HCEC 1CT (cell line): Measurements from ENCODE around the gene CEL.
A peak's percentile ranks its signal among the peaks of the same experiment; 100 is the strongest.
"Not testable (repeated sequence)": the region's sequence is repeated elsewhere in the genome, so short reads cannot be mapped to it uniquely, and the experiment has no call there.

Experiments
- DNase-seq: peaks from one replicate; pipeline ENCODE4 v3.0.0-alpha.2; 2017

The CEL gene

GRCh38 chr9:133061764-133062145, at the start of gene CEL:
CEL (plus strand) TSS chr9:133061981; CDS start chr9:133062003, 22 bp downstream.
- DNase-seq = not testable (repeated sequence)

- no peak for DNase-seq
Observed at GRCh38 chr9:133014696-133015095, 47.1 kb upstream of the CEL start.

DNA sequence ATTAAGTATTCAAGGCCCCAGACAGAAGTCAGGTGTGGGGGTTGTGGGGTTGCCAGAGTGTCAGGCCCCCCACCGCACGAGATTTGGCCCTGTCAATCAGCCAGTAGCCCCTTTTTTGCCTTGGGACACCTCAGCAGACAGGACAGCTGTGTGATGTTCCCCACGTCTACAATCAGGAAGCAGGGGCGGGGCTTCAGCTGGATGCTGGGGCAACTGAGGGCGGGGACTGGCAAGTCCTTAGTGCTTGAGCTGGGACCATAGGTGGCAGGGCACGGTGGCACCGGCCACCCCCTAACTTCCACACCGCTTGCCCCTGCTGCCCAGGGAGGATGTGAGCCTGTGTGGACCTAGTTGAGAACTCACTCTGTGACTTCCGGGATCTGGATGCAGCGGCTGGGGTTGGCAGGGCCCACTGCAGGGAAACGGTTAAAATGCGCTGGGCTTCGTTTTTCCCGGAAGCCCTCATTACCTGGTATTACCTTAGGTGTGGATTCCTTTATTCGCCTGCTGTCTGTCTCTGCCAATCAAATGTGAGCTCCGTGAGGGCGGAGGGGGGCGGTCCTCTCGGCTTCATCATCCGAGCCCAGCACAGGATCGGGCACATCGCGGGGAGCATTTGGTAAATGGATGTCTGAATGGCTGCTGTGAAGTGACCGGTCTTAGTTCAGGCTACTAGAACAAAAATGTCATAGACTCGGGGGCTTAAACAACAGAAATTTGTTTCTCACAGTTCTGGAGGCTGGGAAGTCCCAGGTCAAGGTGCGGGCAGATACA, 38.5 kb upstream of the CEL start:
- DNase-seq = peak; percentile 13

DNA sequence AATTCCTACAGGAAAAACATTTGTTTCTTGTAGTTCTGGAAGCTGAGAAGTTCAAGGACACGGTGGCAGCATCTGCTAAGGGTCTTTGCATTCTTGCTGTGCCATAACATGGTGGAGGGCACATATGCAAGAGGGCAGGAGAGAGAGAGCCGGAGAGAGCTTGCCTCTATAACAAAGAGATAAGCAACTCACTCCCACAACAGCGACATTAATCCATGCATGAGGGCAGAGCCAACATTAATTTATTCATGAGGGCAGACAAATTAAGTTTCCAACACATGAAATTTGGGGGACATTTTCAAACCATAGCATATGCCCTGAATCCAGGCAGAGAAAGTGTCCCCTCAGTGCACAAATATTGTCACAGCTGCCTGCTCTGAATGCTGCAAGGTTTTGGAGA, 35.4 kb upstream of the CEL start:
- DNase-seq = no peak

- DNase-seq = no peak
Observed at GRCh38 chr9:133027134-133027533, 34.6 kb upstream of the CEL start.

DNA sequence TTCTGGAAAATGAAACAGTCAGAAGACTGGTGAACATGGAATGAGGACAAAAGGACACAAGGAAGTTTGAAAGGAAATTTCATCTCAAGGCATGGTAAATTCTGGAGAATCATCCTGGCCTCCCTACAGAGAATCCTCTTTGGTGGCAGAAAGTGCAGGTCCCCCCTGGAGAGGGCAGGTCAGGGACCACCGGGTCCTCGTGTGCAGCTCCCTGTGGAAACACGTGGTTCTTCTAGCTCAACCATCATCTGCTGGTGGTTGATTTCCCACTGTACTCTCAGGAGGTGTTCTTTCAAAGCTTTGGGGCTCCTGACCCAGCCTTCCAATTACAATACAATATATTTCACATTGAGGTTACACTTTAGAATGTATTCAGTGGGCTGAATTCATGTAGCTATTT, 33.6 kb upstream of the CEL start:
- DNase-seq = no peak

DNA sequence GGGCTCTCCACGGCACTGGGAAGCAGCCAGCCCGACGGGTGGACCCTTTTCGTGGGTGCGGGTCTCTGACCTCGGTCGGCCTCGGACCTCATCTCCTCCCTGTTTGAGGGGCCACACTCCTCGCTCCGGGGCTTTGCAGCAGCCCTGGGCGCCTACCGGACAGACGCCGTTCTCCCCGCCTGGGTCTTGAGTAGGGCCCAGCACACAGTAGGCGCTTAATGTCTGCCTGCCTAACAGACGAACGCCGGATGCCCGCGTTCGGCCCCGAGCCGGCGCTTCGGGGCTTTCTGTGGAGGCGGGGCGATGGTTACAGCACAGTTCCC, 31.8 kb upstream of the CEL start:
- DNase-seq = no peak

- DNase-seq = peak; percentile 99
Observed at GRCh38 chr9:133030317-133031129, 31.3 kb upstream of the CEL start, which contains the start of gene GTF3C5. GTF3C5 (plus strand) TSS chr9:133030997; CDS start chr9:133031012, 15 bp downstream.

- no peak for DNase-seq
Observed at GRCh38 chr9:133031130-133031422, 30.7 kb upstream of the CEL start.

- no peak for DNase-seq
Observed at GRCh38 chr9:133031496-133031911, 30.3 kb upstream of the CEL start.

DNA sequence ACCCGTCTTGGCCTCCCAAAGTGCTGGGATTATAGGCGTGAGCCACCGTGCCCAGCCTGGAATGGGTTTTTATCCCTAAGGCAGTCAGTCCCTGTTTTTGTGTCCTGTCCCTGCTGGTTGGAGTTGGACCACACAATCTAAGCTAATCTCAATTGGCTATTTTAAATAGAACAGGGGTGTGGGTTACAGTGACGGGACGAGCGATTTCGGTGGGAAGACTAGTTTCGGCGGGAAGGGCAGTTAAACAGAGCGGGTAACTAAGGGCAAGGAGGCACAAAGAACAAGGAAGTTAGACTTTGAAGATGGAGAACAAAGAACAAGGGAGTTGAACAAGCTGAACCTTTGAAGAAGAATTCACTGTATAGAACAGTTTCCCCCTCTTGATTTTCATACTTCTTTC, 29.6 kb upstream of the CEL start:
- no peak for DNase-seq

- no peak for DNase-seq
Observed at GRCh38 chr9:133035669-133036068, 26.1 kb upstream of the CEL start.

DNA sequence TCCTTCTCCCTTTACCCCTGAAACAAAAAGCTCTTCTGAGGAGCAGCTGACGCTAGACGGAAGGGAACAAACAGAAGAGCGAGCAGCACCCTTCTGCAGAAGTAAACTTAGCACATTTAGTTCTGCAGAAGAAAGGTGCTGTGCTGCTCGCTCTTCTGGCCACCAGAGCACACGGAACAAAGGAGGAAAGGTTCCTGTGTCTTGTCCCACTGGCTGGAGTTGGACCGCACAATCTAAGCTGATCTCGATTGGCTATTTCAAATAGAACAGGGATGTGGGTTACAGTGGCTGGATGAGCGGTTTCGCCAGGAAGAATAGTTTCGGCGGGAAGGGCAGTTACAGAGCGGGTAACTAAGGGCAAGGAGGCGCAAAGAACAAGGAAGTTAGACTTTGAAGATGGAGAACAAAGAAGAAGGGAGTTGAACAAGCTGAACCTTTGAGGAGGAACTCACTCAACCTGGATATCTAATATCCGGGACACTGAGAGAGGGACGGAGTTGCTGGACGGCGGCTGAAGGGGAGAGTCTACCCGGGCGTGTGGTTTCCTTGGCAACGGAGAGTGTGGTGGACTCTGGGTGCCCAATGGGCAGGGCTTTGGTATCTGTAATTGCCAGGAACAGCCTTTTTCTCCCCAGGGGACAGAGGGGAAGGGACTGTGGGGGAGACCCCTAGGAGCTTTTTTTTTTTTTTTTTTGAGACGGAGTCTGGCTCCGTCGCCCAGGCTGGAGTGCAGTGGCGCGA, 23.8 kb upstream of the CEL start:
- DNase-seq = no peak

- DNase-seq = peak; percentile 23
Observed at GRCh38 chr9:133040892-133041479, 20.8 kb upstream of the CEL start.

GRCh38 chr9:133041958-133042357, 19.8 kb upstream of the CEL start:
- DNase-seq = no peak

DNA sequence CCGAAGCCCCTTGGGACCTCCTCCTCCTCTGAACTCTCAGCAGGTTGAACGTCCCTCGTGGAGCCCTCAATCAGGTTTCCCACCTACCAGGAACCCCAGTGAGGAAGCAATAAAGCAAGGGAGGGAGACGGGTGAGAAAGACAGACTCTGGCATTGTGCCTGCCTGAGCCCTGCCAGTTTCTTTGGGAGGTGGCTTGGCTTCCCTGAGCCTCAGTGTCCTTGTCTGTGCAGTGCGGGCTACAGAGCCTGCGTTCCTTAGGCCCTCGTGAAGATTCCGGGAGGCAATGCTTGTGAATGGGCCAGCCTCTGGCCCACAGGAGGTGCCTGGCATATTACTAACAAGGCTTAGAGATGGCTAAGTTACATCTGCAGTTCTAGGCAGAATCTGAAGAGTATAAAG, 19.1 kb upstream of the CEL start:
- no peak for DNase-seq

DNA sequence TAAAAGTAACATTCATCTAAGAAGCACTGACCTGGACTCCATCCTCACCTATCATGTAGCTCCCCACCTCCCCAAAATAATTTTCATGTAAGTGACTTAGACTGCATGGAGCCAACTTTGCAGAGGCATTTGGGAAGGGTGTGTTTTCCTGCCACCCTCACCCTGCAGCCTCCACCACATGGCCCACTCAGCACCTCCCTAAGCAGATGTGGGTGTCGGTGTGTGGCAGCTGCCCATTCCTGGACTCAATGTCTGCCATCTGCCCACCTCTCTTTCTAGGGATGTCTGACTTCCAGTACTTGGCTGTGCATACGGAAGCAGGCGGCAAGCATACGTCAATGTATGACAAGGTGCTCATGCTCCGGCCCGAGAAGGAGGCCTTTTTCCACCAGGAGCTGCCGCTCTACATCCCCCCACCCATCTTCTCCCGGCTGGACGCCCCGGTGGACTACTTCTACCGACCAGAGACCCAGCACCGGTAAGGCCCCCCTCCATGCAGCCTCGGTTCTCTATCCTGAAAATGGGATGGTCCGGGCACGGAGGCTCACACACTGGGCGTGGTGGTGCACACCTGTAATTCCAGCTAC, 18.2 kb upstream of the CEL start:
- no peak for DNase-seq

DNA sequence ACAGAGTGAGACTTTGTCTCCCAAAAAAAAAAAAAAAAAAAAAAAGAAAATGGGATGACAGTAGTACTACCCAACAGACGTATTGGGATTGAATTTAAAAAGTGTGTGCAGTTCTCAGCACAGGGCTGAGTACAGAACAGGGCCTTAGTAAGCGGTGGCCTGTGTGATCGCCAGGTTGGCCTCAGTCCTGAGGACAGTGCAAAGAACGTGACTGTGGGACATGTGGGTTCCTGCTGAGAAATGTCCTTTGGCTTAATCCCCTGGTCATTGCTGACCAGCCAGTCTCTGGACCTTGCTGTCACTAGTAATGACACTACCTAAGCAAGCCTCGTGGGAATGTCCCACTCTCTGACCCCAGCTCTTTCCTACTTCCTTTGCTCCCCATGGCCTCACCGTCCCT, 17.7 kb upstream of the CEL start:
- no peak for DNase-seq

GRCh38 chr9:133044661-133045060, 17.1 kb upstream of the CEL start:
- no peak for DNase-seq

DNA sequence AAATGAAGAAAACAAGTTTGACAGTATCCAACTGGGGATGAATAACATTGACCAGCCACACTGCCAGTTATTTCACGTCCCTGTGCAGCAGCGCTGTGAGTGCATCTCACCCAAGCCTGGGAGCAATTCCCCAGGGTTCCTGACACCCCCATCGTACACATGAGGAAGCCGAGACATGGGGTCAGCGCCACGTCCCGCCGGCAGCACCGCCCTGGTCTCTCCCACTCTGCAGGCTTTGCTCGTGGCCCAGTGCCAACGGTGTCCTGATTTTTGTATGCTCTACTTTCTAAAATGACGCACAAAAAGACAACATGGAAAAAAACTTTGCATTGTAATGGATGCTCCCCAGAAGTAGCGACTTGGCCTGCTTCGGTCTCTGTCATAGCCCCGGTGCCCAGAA, 16.6 kb upstream of the CEL start:
- DNase-seq = no peak

- no peak for DNase-seq
Observed at GRCh38 chr9:133046196-133046899, 15.4 kb upstream of the CEL start.

GRCh38 chr9:133046900-133047295, 14.9 kb upstream of the CEL start:
- no peak for DNase-seq
